PC-9 (cell line): Measurements from ENCODE around the gene ATP1A3. TPM values are rescaled to one million over a fixed set of nuclear protein-coding genes. Genes with fewer than 3 reads are reported as not detected.

Experiments
- BruUV-seq: library from RNA; stranded (reverse); fragments of 400-500 nt; replicated peaks from 2 replicates; lab custom pipeline; 2021; lab: Mats Ljungman, UMichigan
- CTCF ChIA-PET: fragments of 300-600 bp; sonication (Branson Sonifier 250); formaldehyde crosslinking; loops from one replicate; lab custom pipeline; 2022; ENCODE audit warnings: antibody characterized with exemption; lab: Charles Lee
- POLR2A ChIA-PET: fragments of 300-600 bp; sonication (Branson Sonifier 250); formaldehyde crosslinking; loops from one replicate; lab custom pipeline; 2022; ENCODE audit warnings: antibody characterized with exemption; ENCODE audit not compliant: unreplicated experiment; lab: Charles Lee
- DNase-seq, 2 experiments: peaks; one replicate each; pipeline versions ENCODE4 v3.0.0 to v3.0.0-alpha.2; 2015 to 2022; ENCODE audit warnings: mixed read lengths in 1 of 2
- H2AFZ ChIP-seq: fragments of 200-600 bp; sonication (generic); 2 replicates; pipeline ENCODE4 v1.8.1; 2017; ENCODE audit warnings: antibody characterized with exemption
- H3F3A ChIP-seq: fragments of 200-600 bp; sonication (generic); 2 replicates; pipeline ENCODE4 v1.8.1; 2017; ENCODE audit warnings: antibody characterized with exemption, mild to moderate bottlenecking, low read depth; ENCODE audit not compliant: insufficient read depth
- H3K27ac ChIP-seq: fragments of 200-600 bp; sonication (generic); 2 replicates; pipeline ENCODE4 v1.6.1; 2016; ENCODE audit warnings: mixed run types
- H3K27me3 ChIP-seq: fragments of 200-600 bp; sonication (generic); 2 replicates; pipeline ENCODE4 v1.6.1; 2016; ENCODE audit warnings: low read depth, mixed run types; ENCODE audit not compliant: insufficient read depth
- H3K36me3 ChIP-seq: fragments of 200-600 bp; sonication (generic); 2 replicates; pipeline ENCODE4 v1.6.1; 2016; ENCODE audit warnings: low read depth, mixed run types
- H3K4me1 ChIP-seq: fragments of 200-600 bp; sonication (generic); replicated peaks from 2 replicates; pipeline ENCODE4 v1.6.1; 2016; ENCODE audit warnings: mixed run types; ENCODE audit not compliant: insufficient read depth
- H3K4me2 ChIP-seq: fragments of 200-600 bp; sonication (generic); 2 replicates; pipeline ENCODE4 v1.6.1; 2017; ENCODE audit warnings: mixed run types
- H3K4me3 ChIP-seq: fragments of 200-600 bp; sonication (generic); 2 replicates; pipeline ENCODE4 v1.6.1; 2016; ENCODE audit warnings: mixed run types
- H3K79me2 ChIP-seq: fragments of 200-600 bp; sonication (generic); 2 replicates; pipeline ENCODE4 v1.6.1; 2017; ENCODE audit warnings: low read depth, mixed run types
- H3K9me2 ChIP-seq: fragments of 200-600 bp; sonication (generic); 2 replicates; pipeline ENCODE4 v1.8.1; 2017; ENCODE audit warnings: mild to moderate bottlenecking; ENCODE audit not compliant: insufficient read depth
- H3K9me3 ChIP-seq: fragments of 200-600 bp; sonication (generic); 2 replicates; pipeline ENCODE4 v1.8.1; 2016; ENCODE audit warnings: low read depth; ENCODE audit not compliant: insufficient read depth
- H4K20me1 ChIP-seq: fragments of 200-600 bp; sonication (generic); 2 replicates; pipeline ENCODE4 v1.8.1; 2017; ENCODE audit not compliant: insufficient read depth
- CTCF ChIP-seq: fragments of 200-600 bp; sonication (generic); conservative IDR thresholded peaks from 2 replicates; pipeline ENCODE4 v1.6.1; 2017; ENCODE audit warnings: mixed run types, antibody characterized with exemption, mild to moderate bottlenecking, moderate library complexity
- EZH2 ChIP-seq: fragments of 200-600 bp; sonication (generic); IDR thresholded peaks from 2 replicates; pipeline ENCODE4 v1.8.0; 2017; ENCODE audit warnings: antibody characterized with exemption, low read depth
- intact Hi-C: fragments of 100-400 bp; cut with micrococcal nuclease; formaldehyde crosslinking; loops from one replicate; pipeline ENCODE4 v1.10.0; 2022; ENCODE audit not compliant: unreplicated experiment
- total RNA-seq: library from RNA; stranded (reverse); gene quantifications from 2 replicates; pipeline ENCODE4 v1.2.3, GENCODE V29; 2021

Gene ATP1A3
- total RNA-seq, 1 experiment from 2014 or later: not detected

- Histone ChIP-seq H4K20me1 (no peaks in the 10 kb centered on the region), H3K9me3 (no peaks in the 10 kb centered on the region), H3K27me3 (peaks cover 54% of the 10 kb centered on the region), H3K27ac (no peak overlapping the region), H3K4me2 (no peak overlapping the region), H3K79me2 (no peaks in the 10 kb centered on the region), H3F3A (peaks cover 31% of the 10 kb centered on the region; the same call in 1 of the 2 replicates), H2AFZ (no peak overlapping the region), H3K9me2 (no peaks in the 10 kb centered on the region), H3K4me1 (no peaks in the 10 kb centered on the region), H3K4me3 (no peak overlapping the region), H3K36me3 (no peaks in the 10 kb centered on the region)
- intact Hi-C loops: no loop called here
- DNase-seq: no peak
- POLR2A ChIA-PET: no interaction called here
- TF ChIP-seq CTCF: no peak
- no peak for TF ChIP-seq EZH2
- CTCF ChIA-PET: no interaction called here
- BruUV-seq: no TSS peak
These were observed 73.0 kb downstream of the ATP1A3 start for GRCh38 chr19:41920882-41921576.

GRCh38 chr19:41919948-41920712, 73.9 kb downstream of the ATP1A3 start:
- H3K4me3 ChIP-seq: no peak overlapping the region
- H3F3A ChIP-seq: peaks cover 29% of the 10 kb centered on the region; the same call in 1 of the 2 replicates
- no peaks in the 10 kb centered on the region for H3K4me1 ChIP-seq
- H3K9me3 ChIP-seq: no peaks in the 10 kb centered on the region
- no peak overlapping the region for H3K4me2 ChIP-seq
- BruUV-seq: no TSS peak
- intact Hi-C loops: no loop called here
- POLR2A ChIA-PET: interaction anchor here (0.6 kb wide), 1 partner anchor 45 kb away, joined by 11 read pairs; no protein-coding TSS in a partner anchor
- H3K27me3 ChIP-seq: peaks cover 49% of the 10 kb centered on the region
- TF ChIP-seq EZH2 (no peak), CTCF (no peak)
- no peaks in the 10 kb centered on the region for H3K79me2 ChIP-seq
- DNase-seq: no peak
- H2AFZ ChIP-seq: no peak overlapping the region
- no peaks in the 10 kb centered on the region for H3K36me3 ChIP-seq
- H3K9me2 ChIP-seq: no peaks in the 10 kb centered on the region
- no peaks in the 10 kb centered on the region for H4K20me1 ChIP-seq
- H3K27ac ChIP-seq: no peak overlapping the region
- CTCF ChIA-PET: no interaction called here

GRCh38 chr19:41918653-41919244, 75.3 kb downstream of the ATP1A3 start:
- no peaks in the 10 kb centered on the region for H3K4me1 ChIP-seq

More at GRCh38 chr19:41918653-41919244, 75.3 kb downstream of the ATP1A3 start:
- H3K27ac ChIP-seq: no peak overlapping the region
- ChIA-PET CTCF (no interaction called here), POLR2A (no interaction called here)
- DNase-seq: no peak
- H3K79me2 ChIP-seq: no peaks in the 10 kb centered on the region
- no peaks in the 10 kb centered on the region for H4K20me1 ChIP-seq
- no TSS peak for BruUV-seq
- no peaks in the 10 kb centered on the region for H3K9me2 ChIP-seq
- H3K27me3 ChIP-seq: peaks cover 44% of the 10 kb centered on the region
- H2AFZ ChIP-seq: no peak overlapping the region
- no peaks in the 10 kb centered on the region for H3K9me3 ChIP-seq
- H3F3A ChIP-seq: peaks cover 20% of the 10 kb centered on the region; the same call in 1 of the 2 replicates
- TF ChIP-seq CTCF (no peak), EZH2 (no peak)
- H3K4me2 ChIP-seq: no peak overlapping the region
- H3K36me3 ChIP-seq: no peaks in the 10 kb centered on the region
- H3K4me3 ChIP-seq: no peak overlapping the region
- intact Hi-C loops: no loop called here
